Heart left ventricle (tissue), 16 donors: ENCODE data around the gene PCP4L1. TPM values are rescaled to one million over a fixed set of nuclear protein-coding genes. Genes with fewer than 3 reads are reported as not detected.
A peak's percentile ranks its signal among the peaks of the same experiment; 100 is the strongest.

ENCODE experiments used
- ATAC-seq, 4 donors: fragments of 200-7000 bp; cut with Tn5 transposase; one replicate each; pipeline ENCODE4 v1.9.1; 2020 to 2022; ENCODE audit warnings: moderate library complexity in 4 of 4, mild to moderate bottlenecking in 3 of 4, moderate number of reproducible peaks in 1 of 4
- DNase-seq, 5 donors: peaks; one replicate each; pipeline ENCODE4 v3.0.0-alpha.2; 2020
- H3K27ac ChIP-seq, 12 donors: fragments of 200-600 bp; sonication (generic) in 4 of 12; one replicate each; pipeline versions ENCODE4 v1.5.0 to v1.8.0; 2016 to 2022; ENCODE audit warnings: mild to moderate bottlenecking in 2 of 12
- H3K27me3 ChIP-seq, 9 donors: fragments of 200-600 bp; sonication (generic) in 2 of 9; one replicate each; pipeline versions ENCODE4 v1.5.1 to v1.8.0; 2016 to 2022; ENCODE audit warnings: mild to moderate bottlenecking in 3 of 9
- H3K36me3 ChIP-seq, 9 donors: fragments of 200-600 bp; sonication (generic) in 2 of 9; one replicate each; pipeline versions ENCODE4 v1.5.0 to v1.8.0; 2018 to 2022; ENCODE audit warnings: mild to moderate bottlenecking in 2 of 9
- H3K4me1 ChIP-seq, 12 donors: fragments of 200-600 bp; sonication (generic) in 4 of 12; one replicate each; pipeline versions ENCODE4 v1.5.0 to v1.8.0; 2016 to 2022; ENCODE audit warnings: mild to moderate bottlenecking in 3 of 12
- H3K4me3 ChIP-seq, 12 donors: fragments of 200-600 bp; sonication (generic) in 4 of 12; one replicate each; pipeline versions ENCODE4 v1.5.0 to v1.8.0; 2017 to 2022; ENCODE audit warnings: mild to moderate bottlenecking in 9 of 12, moderate library complexity in 4 of 12
- H3K9me3 ChIP-seq, 12 donors: fragments of 200-600 bp; sonication (generic) in 4 of 12; one replicate each; pipeline versions ENCODE4 v1.5.0 to v1.8.0; 2016 to 2022; ENCODE audit warnings: mild to moderate bottlenecking in 1 of 12
- POLR2A ChIP-seq, 2 donors: fragments of 450-650 bp; IDR thresholded peaks; one replicate each; pipeline ENCODE4 v1.6.1; 2017; ENCODE audit warnings: antibody characterized with exemption in 2 of 2, mild to moderate bottlenecking in 2 of 2, moderate library complexity in 2 of 2
- WGBS, 4 donors: extraction: QIAGEN DNeasy Blood & Tissue Kit in 2 of 4; methylation state at CpG; one replicate each; pipeline versions ENCODE4 v1.1.5 to v1.1.7; 2013 to 2018; 5-methylcytosine and 5-hydroxymethylcytosine counted together
- intact Hi-C, 10 donors: fragments of 100-400 bp; cut with DNase I; formaldehyde crosslinking; loops; one replicate each; pipeline versions ENCODE4 v1.11.1 to v1.14.2; 2022
- polyA plus RNA-seq, 2 donors: library from polyadenylated mRNA; stranded (reverse); fragments of 200-250 nt; gene quantifications; one replicate each; pipeline ENCODE4 v1.2.3, GENCODE V29; 2013
- total RNA-seq, 9 donors: library from RNA; depleted of rRNA in 2 of 9; stranded (reverse); fragments of >200 nt in 2 of 9; fragmentation: NEBNext Ultra II Directional in 3 of 9; extraction: Animal tissue kit (Norgen Biotek cat#: 25700) in 3 of 9; gene quantifications; one replicate each; pipeline versions ENCODE4 v1.1.0 to v1.2.4, GENCODE V29; 2016 to 2023
- TF ChIP-seq, protein P1 (sequence below), 12 donors: fragments of 200-600 bp; sonication (generic) in 4 of 12; IDR thresholded peaks; one replicate each; pipeline versions ENCODE4 v1.5.0 to v1.8.0; 2018 to 2022; ENCODE audit warnings: antibody characterized with exemption in 12 of 12, mild to moderate bottlenecking in 5 of 12
- donor health status: ischemic (EF 13 %, LVEDD 7.1; RV severe dilation, severe dysfunction).
- donor health status: healthy with polysubstance abuse.
- donor health status: DM: no; HTN: yes; CAD: no.
- donor health status: DM: no; HTN: no; CAD: no.
- donor health status: ischemic (EF 25% LVEDD 6.9; RV normal size, moderate dysfunction).
- donor health status: ischemic (EF 25% LVEDD 5.7; RV mildly dilated, moderate dysfunction).
- donor health status: healthy.
- donor health status: DM: yes; HTN: yes; CAD: no.
- donor health status: ischemic (EF 35%, LVEDD 5.7; RV mildly dilated, moderate dysfunction).
- donor health status: nonischemic (EF 11% LVEDD 7.7; RV severe dilation, severe dysfunction).
- donor health status: DM: yes; HTN: yes; CAD: no.
- donor health status: PGD.
- donor health status: ischemic (EF 29% LVEDD 5.4; RV normal size, mild dysfunction).
- donor health status: nonischemic (EF 23%, LVEDD 6.1; RV moderate dilation, normal function).

PCP4L1 gene
- total and polyA plus RNA-seq, 11 donors = 0.19 to 0.62 (median 0.46) TPM; not detected in 1

- WGBS, 4 donors = 74 to 91% (median 84%) methylated on average over 7 of the region's 7 CpGs
- H3K4me1 ChIP-seq = peaks cover 0 to 42% (median 12%) of the 10 kb centered on the region in 12 donors
- peak overlapping the region in 4 of 12 donors; percentile 8 to 79 (median 14) for H3K4me3 ChIP-seq
- peak in 2 of 5 donors; percentile 27 to 29 for DNase-seq
- peak overlapping the region in 11 of 12 donors; percentile 13 to 87 (median 47) for H3K27ac ChIP-seq
- H3K9me3 ChIP-seq = no peaks in the 10 kb centered on the region
- H3K36me3 ChIP-seq = no peaks in the 10 kb centered on the region
- peak in 3 of 4 donors; percentile 9 to 44 (median 34) for ATAC-seq
- H3K27me3 ChIP-seq = no peaks in the 10 kb centered on the region
- no peak for TF ChIP-seq POLR2A (IDR thresholded peaks at IDR 0.05)
- TF ChIP-seq, protein P1, sequence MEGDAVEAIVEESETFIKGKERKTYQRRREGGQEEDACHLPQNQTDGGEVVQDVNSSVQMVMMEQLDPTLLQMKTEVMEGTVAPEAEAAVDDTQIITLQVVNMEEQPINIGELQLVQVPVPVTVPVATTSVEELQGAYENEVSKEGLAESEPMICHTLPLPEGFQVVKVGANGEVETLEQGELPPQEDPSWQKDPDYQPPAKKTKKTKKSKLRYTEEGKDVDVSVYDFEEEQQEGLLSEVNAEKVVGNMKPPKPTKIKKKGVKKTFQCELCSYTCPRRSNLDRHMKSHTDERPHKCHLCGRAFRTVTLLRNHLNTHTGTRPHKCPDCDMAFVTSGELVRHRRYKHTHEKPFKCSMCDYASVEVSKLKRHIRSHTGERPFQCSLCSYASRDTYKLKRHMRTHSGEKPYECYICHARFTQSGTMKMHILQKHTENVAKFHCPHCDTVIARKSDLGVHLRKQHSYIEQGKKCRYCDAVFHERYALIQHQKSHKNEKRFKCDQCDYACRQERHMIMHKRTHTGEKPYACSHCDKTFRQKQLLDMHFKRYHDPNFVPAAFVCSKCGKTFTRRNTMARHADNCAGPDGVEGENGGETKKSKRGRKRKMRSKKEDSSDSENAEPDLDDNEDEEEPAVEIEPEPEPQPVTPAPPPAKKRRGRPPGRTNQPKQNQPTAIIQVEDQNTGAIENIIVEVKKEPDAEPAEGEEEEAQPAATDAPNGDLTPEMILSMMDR (IDR thresholded peaks at IDR 0.05) = no peak
- intact Hi-C loops = loop anchor here in 1 of 10 donors (5.0 kb wide), 1 partner anchor 70 kb away; no protein-coding TSS in a partner anchor
Measured at GRCh38 chr1:161307230-161307768, 48.8 kb downstream of the PCP4L1 start.

- no peak for ATAC-seq
- no peak for TF ChIP-seq POLR2A (IDR thresholded peaks at IDR 0.05)
- TF ChIP-seq, protein P1 (IDR thresholded peaks at IDR 0.05) = no peak
- no peaks in the 10 kb centered on the region for H3K27me3 ChIP-seq
Measured at GRCh38 chr1:161307892-161308638, 49.5 kb downstream of the PCP4L1 start.

DNA sequence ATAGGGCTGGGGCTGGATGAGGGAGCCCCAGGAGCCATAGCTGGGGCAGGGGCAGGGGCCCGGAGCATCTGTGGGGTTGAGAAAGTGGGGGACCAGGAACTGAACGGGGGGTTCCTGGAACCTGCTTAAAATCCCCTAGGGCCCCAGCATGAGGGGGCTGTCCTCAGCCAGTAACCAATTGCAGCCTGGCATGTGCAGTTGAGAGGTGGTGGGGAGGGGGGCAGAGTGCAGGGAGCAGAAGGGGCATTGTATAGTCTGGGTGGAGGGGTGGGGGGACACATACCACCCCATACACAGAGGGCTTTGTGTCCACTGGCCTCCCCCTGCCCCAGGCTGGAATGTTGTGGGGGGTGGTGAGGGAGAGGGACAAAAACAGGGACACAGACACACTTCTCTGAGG is 51.3 kb downstream of the PCP4L1 start, which contains the start of gene MPZ:
MPZ (minus strand) TSS at position 101 of the 400 bp plus-strand sequence; CDS start at position 38, 63 bp downstream.
- H3K4me1 ChIP-seq = peaks cover 0 to 34% (median 13%) of the 10 kb centered on the region in 12 donors
- 20 to 66% (median 45%) methylated on average over 1 to 2 of the region's 2 CpGs for WGBS, 4 donors
- H3K4me3 ChIP-seq = peak within 1 kb of the TSS in 1 of 12 donors; percentile 2
- no peaks in the 10 kb centered on the region for H3K9me3 ChIP-seq
- TF ChIP-seq POLR2A (IDR thresholded peaks at IDR 0.05) = no peak
- TF ChIP-seq, protein P1 (IDR thresholded peaks at IDR 0.05) = no peak
- DNase-seq = no peak
- H3K27me3 ChIP-seq = no peaks in the 10 kb centered on the region
- no peak for ATAC-seq
- intact Hi-C loops = loop anchor here in 5 of 10 donors (5.0 to 10.0 kb wide), 5 partner anchors 55 to 85 kb away; partner anchors contain the start of genes TOMM40L (in 4 of the 5), APOA2 (in 1 of the 5) and CFAP126 (in 1 of the 5)
- H3K27ac ChIP-seq = peak within 1 kb of the TSS in 4 of 12 donors; percentile 13 to 56 (median 28)
- no peaks in the 10 kb centered on the region for H3K36me3 ChIP-seq

More at GRCh38 chr1:161307892-161308638, 49.5 kb downstream of the PCP4L1 start:
- DNase-seq = no peak
- no peaks in the 10 kb centered on the region for H3K36me3 ChIP-seq
- 49 to 71% (median 58%) methylated on average over 2 of the region's 2 CpGs for WGBS, 4 donors
- intact Hi-C loops = loop anchor here in 1 of 10 donors (5.0 kb wide), 1 partner anchor 69 kb away; no protein-coding TSS in a partner anchor
- H3K27ac ChIP-seq = peak overlapping the region in 2 of 12 donors; percentile 9 to 57
- H3K9me3 ChIP-seq = no peaks in the 10 kb centered on the region
- no peak overlapping the region for H3K4me3 ChIP-seq
- H3K4me1 ChIP-seq = peaks cover 0 to 42% (median 12%) of the 10 kb centered on the region in 12 donors
